K562 (cell line): ENCODE results near the gene CENPT. TPM values are rescaled to one million over a fixed set of nuclear protein-coding genes. Genes with fewer than 3 reads are reported as not detected.

Experiments
- BMI1 ChIP-seq: fragments of 150-350 bp; IDR thresholded peaks from 2 replicates; pipeline ENCODE4 v1.6.1; 2014; ENCODE audit warnings: low read length
- CBFA2T2 ChIP-seq: fragments of 450-650 bp; conservative IDR thresholded peaks from 2 replicates; pipeline ENCODE4 v1.6.1; 2017; ENCODE audit warnings: mild to moderate bottlenecking
- CBFA2T3 ChIP-seq: fragments of 450-650 bp; IDR thresholded peaks from 2 replicates; pipeline ENCODE4 v1.6.1; 2017
- CEBPB ChIP-seq: fragments of 450-650 bp; IDR thresholded peaks from 2 replicates; pipeline ENCODE4 v1.6.1; 2016; ENCODE audit warnings: missing genetic modification characterization, missing compliant biosample characterization
- CEBPG ChIP-seq, 3 experiments: fragments of 200-800 bp in 1 of 3; sonication (Bioruptor generic) in 1 of 3; sonication (generic) in 1 of 3; formaldehyde crosslinking in 1 of 3; IDR thresholded peaks in 2 of 3; conservative IDR thresholded peaks in 1 of 3; 2 replicates each; pipeline versions ENCODE4 v1.6.1 to v1.8.0; 2016 to 2022; ENCODE audit warnings: missing compliant biosample characterization in 2 of 3, missing genetic modification characterization in 2 of 3, mild to moderate bottlenecking in 1 of 3, missing genetic modification reagents in 1 of 3
- FOSL1 ChIP-seq: fragments of 200-800 bp; sonication (Bioruptor generic); conservative IDR thresholded peaks from 2 replicates; pipeline ENCODE4 v1.6.1; 2016; ENCODE audit warnings: missing genetic modification characterization, missing compliant biosample characterization
- FOXP1 ChIP-seq: sonication (generic); formaldehyde crosslinking; IDR thresholded peaks from 2 replicates; pipeline ENCODE4 v1.8.0; 2022; ENCODE audit warnings: mild to moderate bottlenecking, missing genetic modification reagents
- HDAC1 ChIP-seq, 2 experiments: fragments of 450-650 bp; IDR thresholded peaks; 2 replicates each; pipeline ENCODE4 v1.6.1; 2016 to 2017; ENCODE audit warnings: inconsistent platforms in 1 of 2, mild to moderate bottlenecking in 1 of 2, moderate library complexity in 1 of 2
- MAFG ChIP-seq: fragments of 450-650 bp; conservative IDR thresholded peaks from 2 replicates; pipeline ENCODE4 v1.6.1; 2016; ENCODE audit warnings: missing genetic modification characterization, missing compliant biosample characterization
- TAL1 ChIP-seq: fragments of 450-650 bp; IDR thresholded peaks from 2 replicates; pipeline ENCODE4 v1.6.1; 2016; ENCODE audit warnings: mild to moderate bottlenecking
- TEAD2 ChIP-seq: fragments of 450-650 bp; IDR thresholded peaks from 2 replicates; pipeline ENCODE4 v1.6.1; 2016; ENCODE audit warnings: missing genetic modification characterization, control low read depth, missing compliant biosample characterization
- ZBED1 ChIP-seq: IDR thresholded peaks from 2 replicates; pipeline ENCODE4 v1.6.1; 2014
- ZBTB11 ChIP-seq, 3 experiments: fragments of 200-800 bp in 1 of 3; fragments of 250-450 bp in 1 of 3; fragments of 450-650 bp in 1 of 3; sonication (Bioruptor Pico) in 1 of 3; sonication (Bioruptor generic) in 1 of 3; formaldehyde crosslinking in 1 of 3; IDR thresholded peaks; 2 replicates each; pipeline versions ENCODE4 v1.6.1 to v1.8.0; 2016 to 2022; ENCODE audit warnings: mild to moderate bottlenecking in 2 of 3, missing genetic modification characterization in 2 of 3, missing compliant biosample characterization in 1 of 3, moderate library complexity in 1 of 3
- ZFX ChIP-seq: sonication (generic); formaldehyde crosslinking; IDR thresholded peaks from 2 replicates; pipeline ENCODE4 v1.8.0; 2022; ENCODE audit warnings: mild to moderate bottlenecking, missing genetic modification reagents, moderate library complexity
- ZNF316 ChIP-seq: fragments of 450-650 bp; IDR thresholded peaks from 2 replicates; pipeline ENCODE4 v1.6.1; 2016
- polyA plus RNA-seq, 8 experiments: library from polyadenylated mRNA; depleted of rRNA in 4 of 8; stranded (reverse) in 5 of 8; unstranded in 3 of 8; fragments of >200 nt; fragmentation: Nextera tagmentation in 2 of 8; fragmentation: Illumina TruSeq in 1 of 8; extraction: Ambion mirVana in 2 of 8; extraction: Trizol in 1 of 8; gene quantifications; 2 replicates each; pipeline versions ENCODE4 v1.2.1 to v1.2.3, GENCODE V29; 2011 to 2014; ENCODE audit warnings: inconsistent platforms in 1 of 8, missing spikeins in 1 of 8
- total RNA-seq, 7 experiments: library from RNA; depleted of rRNA in 6 of 7; stranded (reverse); fragments of >200 nt in 6 of 7; fragmentation: Illumina TruSeq in 2 of 7; extraction: Trizol in 2 of 7; gene quantifications; 2 replicates each; pipeline versions ENCODE4 v1.2.1 to v1.2.3, GENCODE V29; 2011 to 2021; ENCODE audit warnings: low replicate concordance in 1 of 7
- TF ChIP-seq, protein P1 (sequence below): fragments of 200-800 bp; sonication (Bioruptor generic); IDR thresholded peaks from 2 replicates; pipeline ENCODE4 v1.6.1; 2017; ENCODE audit warnings: missing genetic modification characterization, missing compliant biosample characterization
- TF ChIP-seq, protein P2 (sequence below): fragments of 250-450 bp; sonication (Bioruptor Pico); IDR thresholded peaks from 2 replicates; pipeline ENCODE4 v1.5.1; 2021; ENCODE audit warnings: mild to moderate bottlenecking
- TF ChIP-seq, protein P3 (sequence below): sonication (generic); formaldehyde crosslinking; IDR thresholded peaks from 2 replicates; pipeline ENCODE4 v1.8.0; 2022; ENCODE audit warnings: mild to moderate bottlenecking, missing genetic modification reagents, borderline replicate concordance

CENPT gene
- total and polyA plus RNA-seq, 9 of the 15 experiments (the other 6 are each of a cell fraction or from before 2014, with no cell fraction given), result 3.6 to 94.2 (median 44.1) TPM

DNA sequence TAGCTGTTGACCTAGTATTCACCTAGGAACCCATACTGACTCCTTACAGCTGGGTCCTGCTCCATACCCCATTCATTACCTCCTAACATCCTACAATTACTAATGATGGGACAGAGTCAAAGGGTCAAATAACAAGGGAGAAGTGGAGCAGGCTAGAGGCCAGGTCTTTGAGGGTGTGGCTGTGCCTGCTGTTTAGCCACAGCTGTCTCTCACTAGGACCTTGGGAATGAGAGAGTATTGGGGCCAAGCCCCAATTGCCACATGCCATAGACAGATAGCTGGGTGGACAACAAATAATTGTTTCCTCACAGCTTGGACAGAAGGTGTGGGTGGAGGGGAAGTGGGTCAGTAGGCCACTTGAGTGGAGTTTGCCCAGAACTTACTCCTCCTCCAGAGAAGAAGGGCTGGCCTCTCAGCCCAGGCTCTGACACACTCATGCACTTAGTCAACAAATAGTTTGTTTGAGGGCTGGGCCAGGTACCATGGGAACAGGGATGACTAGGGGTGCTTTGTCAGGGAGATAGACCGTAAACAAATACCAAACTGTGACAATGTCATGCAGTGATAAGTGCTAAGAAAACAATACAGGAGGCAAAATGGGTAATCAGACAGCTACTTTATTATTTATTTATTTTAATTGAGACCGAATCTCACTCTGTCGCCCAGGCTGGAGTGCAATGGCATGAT, 10.2 kb upstream of the CENPT start (continued):
- TF ChIP-seq CEBPG (CRISPR knock-in tag; IDR thresholded peaks at IDR 0.05) (no peak), CEBPG (tag; conservative IDR thresholded peaks at IDR 0.05 in 1 of 2, IDR thresholded peaks at IDR 0.05 in 1 of 2) (peak; percentile 13 to 70; a peak in 2 of 4 replicates), TEAD2 (no peak), CEBPB (tag) (0 out of 2 replicates have a peak, but pooled peaks have one; percentile 20), TAL1 (peak; percentile 30), ZFX (CRISPR knock-in tag) (peak; percentile 41; the same call in 1 of the 2 replicates), ZNF316 (no peak), BMI1 (peak; percentile 50; the same call in 1 of the 2 replicates), FOXP1 (CRISPR knock-in tag) (peak; percentile 65), CBFA2T2 (peak; percentile 30), ZBED1 (no peak), MAFG (tag) (peak; percentile 21; the same call in 1 of the 2 replicates), HDAC1 (IDR thresholded peaks at IDR 0.05) (no peak; a peak in 1 of 4 replicates), CBFA2T3 (peak; percentile 60), FOSL1 (tag) (peak; percentile 96), ZBTB11 (CRISPR knock-in tag; IDR thresholded peaks at IDR 0.05) (peak in 1 of 3 experiments; percentile 53; a peak in 2 of 6 replicates)
- TF ChIP-seq, protein P1, sequence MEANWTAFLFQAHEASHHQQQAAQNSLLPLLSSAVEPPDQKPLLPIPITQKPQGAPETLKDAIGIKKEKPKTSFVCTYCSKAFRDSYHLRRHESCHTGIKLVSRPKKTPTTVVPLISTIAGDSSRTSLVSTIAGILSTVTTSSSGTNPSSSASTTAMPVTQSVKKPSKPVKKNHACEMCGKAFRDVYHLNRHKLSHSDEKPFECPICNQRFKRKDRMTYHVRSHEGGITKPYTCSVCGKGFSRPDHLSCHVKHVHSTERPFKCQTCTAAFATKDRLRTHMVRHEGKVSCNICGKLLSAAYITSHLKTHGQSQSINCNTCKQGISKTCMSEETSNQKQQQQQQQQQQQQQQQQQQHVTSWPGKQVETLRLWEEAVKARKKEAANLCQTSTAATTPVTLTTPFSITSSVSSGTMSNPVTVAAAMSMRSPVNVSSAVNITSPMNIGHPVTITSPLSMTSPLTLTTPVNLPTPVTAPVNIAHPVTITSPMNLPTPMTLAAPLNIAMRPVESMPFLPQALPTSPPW (CRISPR knock-in tag), result peak; percentile 47; the same call in 1 of the 2 replicates
- TF ChIP-seq, protein P2, sequence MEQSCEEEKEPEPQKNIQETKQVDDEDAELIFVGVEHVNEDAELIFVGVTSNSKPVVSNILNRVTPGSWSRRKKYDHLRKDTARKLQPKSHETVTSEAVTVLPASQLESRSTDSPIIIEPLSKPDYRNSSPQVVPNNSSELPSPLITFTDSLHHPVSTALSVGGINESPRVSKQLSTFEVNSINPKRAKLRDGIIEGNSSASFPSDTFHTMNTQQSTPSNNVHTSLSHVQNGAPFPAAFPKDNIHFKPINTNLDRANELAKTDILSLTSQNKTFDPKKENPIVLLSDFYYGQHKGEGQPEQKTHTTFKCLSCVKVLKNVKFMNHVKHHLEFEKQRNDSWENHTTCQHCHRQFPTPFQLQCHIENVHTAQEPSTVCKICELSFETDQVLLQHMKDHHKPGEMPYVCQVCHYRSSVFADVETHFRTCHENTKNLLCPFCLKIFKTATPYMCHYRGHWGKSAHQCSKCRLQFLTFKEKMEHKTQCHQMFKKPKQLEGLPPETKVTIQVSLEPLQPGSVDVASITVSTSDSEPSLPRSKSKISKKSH, result no peak
- TF ChIP-seq, protein P3, sequence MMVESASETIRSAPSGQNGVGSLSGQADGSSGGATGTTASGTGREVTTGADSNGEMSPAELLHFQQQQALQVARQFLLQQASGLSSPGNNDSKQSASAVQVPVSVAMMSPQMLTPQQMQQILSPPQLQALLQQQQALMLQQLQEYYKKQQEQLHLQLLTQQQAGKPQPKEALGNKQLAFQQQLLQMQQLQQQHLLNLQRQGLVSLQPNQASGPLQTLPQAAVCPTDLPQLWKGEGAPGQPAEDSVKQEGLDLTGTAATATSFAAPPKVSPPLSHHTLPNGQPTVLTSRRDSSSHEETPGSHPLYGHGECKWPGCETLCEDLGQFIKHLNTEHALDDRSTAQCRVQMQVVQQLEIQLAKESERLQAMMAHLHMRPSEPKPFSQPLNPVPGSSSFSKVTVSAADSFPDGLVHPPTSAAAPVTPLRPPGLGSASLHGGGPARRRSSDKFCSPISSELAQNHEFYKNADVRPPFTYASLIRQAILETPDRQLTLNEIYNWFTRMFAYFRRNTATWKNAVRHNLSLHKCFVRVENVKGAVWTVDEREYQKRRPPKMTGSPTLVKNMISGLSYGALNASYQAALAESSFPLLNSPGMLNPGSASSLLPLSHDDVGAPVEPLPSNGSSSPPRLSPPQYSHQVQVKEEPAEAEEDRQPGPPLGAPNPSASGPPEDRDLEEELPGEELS, result 0 out of 2 replicates have a peak, but pooled peaks have one; percentile 19
